ENCODE data around the gene PHF3. TPM values are rescaled to one million over a fixed set of nuclear protein-coding genes. Genes with fewer than 3 reads are reported as not detected.

PHF3 gene
- total RNA-seq, 1 donor from 2014 or later = 34.7 TPM

DNA sequence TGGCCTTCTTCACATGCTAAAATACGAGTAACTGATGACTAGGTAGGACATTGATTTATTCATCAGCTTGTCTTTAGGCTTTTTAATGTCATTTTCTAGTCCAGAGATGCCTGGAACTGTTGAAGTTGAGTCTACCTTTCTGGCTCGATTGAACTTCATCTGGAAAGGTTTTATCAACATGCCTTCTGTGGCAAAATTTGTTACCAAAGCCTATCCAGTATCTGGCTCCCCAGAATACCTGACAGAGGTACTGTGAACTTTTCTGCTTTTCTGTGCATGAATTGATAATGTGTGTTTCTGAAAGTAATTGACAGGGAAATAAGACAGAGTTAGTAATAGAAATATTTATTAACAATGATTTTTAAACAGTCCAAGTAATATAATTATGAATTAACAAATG lies 71.0 kb downstream of the PHF3 start:
- peaks cover 41% of the 10 kb centered on the region for H3K36me3 Mint-ChIP-seq (ENCODE audit: low read depth)
- TF ChIP-seq, protein P1, sequence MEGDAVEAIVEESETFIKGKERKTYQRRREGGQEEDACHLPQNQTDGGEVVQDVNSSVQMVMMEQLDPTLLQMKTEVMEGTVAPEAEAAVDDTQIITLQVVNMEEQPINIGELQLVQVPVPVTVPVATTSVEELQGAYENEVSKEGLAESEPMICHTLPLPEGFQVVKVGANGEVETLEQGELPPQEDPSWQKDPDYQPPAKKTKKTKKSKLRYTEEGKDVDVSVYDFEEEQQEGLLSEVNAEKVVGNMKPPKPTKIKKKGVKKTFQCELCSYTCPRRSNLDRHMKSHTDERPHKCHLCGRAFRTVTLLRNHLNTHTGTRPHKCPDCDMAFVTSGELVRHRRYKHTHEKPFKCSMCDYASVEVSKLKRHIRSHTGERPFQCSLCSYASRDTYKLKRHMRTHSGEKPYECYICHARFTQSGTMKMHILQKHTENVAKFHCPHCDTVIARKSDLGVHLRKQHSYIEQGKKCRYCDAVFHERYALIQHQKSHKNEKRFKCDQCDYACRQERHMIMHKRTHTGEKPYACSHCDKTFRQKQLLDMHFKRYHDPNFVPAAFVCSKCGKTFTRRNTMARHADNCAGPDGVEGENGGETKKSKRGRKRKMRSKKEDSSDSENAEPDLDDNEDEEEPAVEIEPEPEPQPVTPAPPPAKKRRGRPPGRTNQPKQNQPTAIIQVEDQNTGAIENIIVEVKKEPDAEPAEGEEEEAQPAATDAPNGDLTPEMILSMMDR (IDR thresholded peaks at IDR 0.05) = no peak
- no peaks in the 10 kb centered on the region for H3K9me3 Mint-ChIP-seq (ENCODE audit: low read depth)
- H3K27me3 Mint-ChIP-seq (ENCODE audit: low read depth) = no peaks in the 10 kb centered on the region
- H3K4me3 Mint-ChIP-seq (ENCODE audit: unreplicated experiment) = no peak overlapping the region
- DNase-seq (ENCODE audit: low spot score) = no peak
- no peaks in the 10 kb centered on the region for H3K4me1 Mint-ChIP-seq (ENCODE audit: low read depth)
- H3K27ac Mint-ChIP-seq (ENCODE audit: unreplicated experiment) = no peak overlapping the region

DNA sequence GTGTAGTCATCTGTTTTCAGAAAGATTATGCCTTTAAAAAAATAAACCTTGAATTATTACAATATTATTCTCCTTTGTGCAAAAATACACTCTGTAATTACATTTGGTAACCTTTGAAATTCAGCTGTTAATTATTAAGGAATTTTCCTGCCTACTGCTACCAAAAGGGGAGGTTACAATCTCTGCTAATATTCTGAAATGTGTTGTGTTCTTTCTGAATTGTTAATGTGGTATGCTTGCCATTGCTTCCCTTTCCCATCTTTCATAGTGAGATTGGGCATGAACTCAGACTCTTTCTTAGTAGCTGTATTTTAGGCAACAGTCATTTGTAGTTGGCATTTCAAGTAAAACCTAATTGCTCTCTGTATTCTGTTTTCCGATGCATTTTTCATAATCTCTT lies 73.0 kb downstream of the PHF3 start:
- H3K9me3 Mint-ChIP-seq (ENCODE audit: low read depth) = no peaks in the 10 kb centered on the region
- H3K27ac Mint-ChIP-seq (ENCODE audit: unreplicated experiment) = no peak overlapping the region
- TF ChIP-seq, protein P1 (IDR thresholded peaks at IDR 0.05) = no peak
- peaks cover 52% of the 10 kb centered on the region for H3K36me3 Mint-ChIP-seq (ENCODE audit: low read depth)
- no peaks in the 10 kb centered on the region for H3K27me3 Mint-ChIP-seq (ENCODE audit: low read depth)
- H3K4me1 Mint-ChIP-seq (ENCODE audit: low read depth) = no peaks in the 10 kb centered on the region
- no peak for DNase-seq (ENCODE audit: low spot score)
- H3K4me3 Mint-ChIP-seq (ENCODE audit: unreplicated experiment) = no peak overlapping the region

DNA sequence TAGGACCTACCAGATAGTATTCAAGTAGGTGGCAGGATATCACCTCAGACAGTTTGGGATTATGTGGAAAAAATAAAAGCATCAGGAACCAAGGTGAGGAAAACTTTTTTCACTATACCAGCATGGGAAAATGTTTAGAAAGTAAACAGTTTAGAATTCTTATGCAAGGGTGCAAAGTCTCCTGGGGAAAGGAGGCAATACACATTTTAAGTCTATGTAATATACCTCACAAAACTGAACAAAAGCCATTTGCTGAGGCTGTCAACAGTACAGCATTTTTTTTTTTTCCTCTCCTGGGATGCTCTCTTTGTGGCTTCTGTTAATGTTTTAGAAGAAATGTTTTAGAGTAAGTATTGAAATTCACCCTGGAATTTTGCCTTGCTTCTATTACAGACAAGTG lies 73.5 kb downstream of the PHF3 start:
- H3K9me3 Mint-ChIP-seq (ENCODE audit: low read depth) = no peaks in the 10 kb centered on the region
- no peaks in the 10 kb centered on the region for H3K27me3 Mint-ChIP-seq (ENCODE audit: low read depth)
- H3K4me3 Mint-ChIP-seq (ENCODE audit: unreplicated experiment) = no peak overlapping the region
- DNase-seq (ENCODE audit: low spot score) = no peak
- TF ChIP-seq, protein P1 (IDR thresholded peaks at IDR 0.05) = no peak
- no peaks in the 10 kb centered on the region for H3K4me1 Mint-ChIP-seq (ENCODE audit: low read depth)
- H3K36me3 Mint-ChIP-seq (ENCODE audit: low read depth) = peaks cover 51% of the 10 kb centered on the region
- no peak overlapping the region for H3K27ac Mint-ChIP-seq (ENCODE audit: unreplicated experiment)

DNA sequence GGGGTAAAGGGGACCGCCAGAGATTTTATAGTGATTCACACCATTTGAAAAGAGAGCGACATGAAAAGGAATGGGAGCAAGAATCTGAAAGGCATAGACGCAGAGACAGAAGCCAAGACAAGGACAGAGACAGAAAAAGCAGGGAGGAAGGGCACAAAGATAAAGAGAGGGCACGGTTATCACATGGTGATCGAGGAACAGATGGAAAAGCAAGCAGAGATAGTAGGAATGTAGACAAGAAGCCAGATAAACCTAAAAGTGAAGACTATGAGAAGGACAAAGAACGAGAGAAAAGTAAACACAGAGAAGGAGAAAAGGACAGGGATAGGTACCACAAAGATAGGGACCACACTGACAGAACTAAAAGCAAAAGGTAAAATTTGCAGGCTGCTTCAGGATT lies 77.7 kb downstream of the PHF3 start:
- H3K4me3 Mint-ChIP-seq (ENCODE audit: unreplicated experiment) = no peak overlapping the region
- no peak overlapping the region for H3K27ac Mint-ChIP-seq (ENCODE audit: unreplicated experiment)
- no peaks in the 10 kb centered on the region for H3K4me1 Mint-ChIP-seq (ENCODE audit: low read depth)
- DNase-seq (ENCODE audit: low spot score) = no peak
- peaks cover 34% of the 10 kb centered on the region for H3K36me3 Mint-ChIP-seq (ENCODE audit: low read depth)
- H3K27me3 Mint-ChIP-seq (ENCODE audit: low read depth) = no peaks in the 10 kb centered on the region
- no peaks in the 10 kb centered on the region for H3K9me3 Mint-ChIP-seq (ENCODE audit: low read depth)
- TF ChIP-seq, protein P1 (IDR thresholded peaks at IDR 0.05) = no peak

DNA sequence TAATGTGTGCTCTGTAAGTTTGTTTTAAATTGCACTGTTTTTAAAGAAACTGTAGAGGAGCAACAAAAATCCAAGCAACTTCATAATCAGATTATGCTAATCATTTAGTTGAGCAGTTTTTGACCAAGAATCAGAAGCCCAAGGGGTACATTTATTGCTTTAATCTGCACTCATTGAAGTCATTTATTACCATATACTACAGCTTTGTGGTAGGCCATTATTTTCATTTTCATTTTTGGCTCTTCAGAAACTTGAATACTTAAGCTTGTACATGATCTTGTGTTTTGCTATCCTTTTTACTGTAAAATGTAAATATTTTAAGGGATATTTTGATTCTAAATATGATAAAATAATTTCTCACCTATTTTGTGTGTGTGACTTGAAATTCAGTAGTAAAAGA lies 78.5 kb downstream of the PHF3 start:
- Mint-ChIP-seq H3K9me3 (ENCODE audit: low read depth) (no peaks in the 10 kb centered on the region), H3K4me3 (ENCODE audit: unreplicated experiment) (no peak overlapping the region), H3K4me1 (ENCODE audit: low read depth) (no peaks in the 10 kb centered on the region), H3K36me3 (ENCODE audit: low read depth) (peaks cover 34% of the 10 kb centered on the region), H3K27me3 (ENCODE audit: low read depth) (no peaks in the 10 kb centered on the region), H3K27ac (ENCODE audit: unreplicated experiment) (no peak overlapping the region)
- no peak for DNase-seq (ENCODE audit: low spot score)
- TF ChIP-seq, protein P1 (IDR thresholded peaks at IDR 0.05) = no peak
